Neural cell (in vitro differentiated cells): Measurements from ENCODE around the gene SNX10. TPM values are rescaled to one million over a fixed set of nuclear protein-coding genes. Genes with fewer than 3 reads are reported as not detected.

ENCODE experiments used
- H2AFZ ChIP-seq: fragments of 200-600, 300-800 bp; sonication (generic), shearing (Covaris generic); 2 replicates; pipeline ENCODE4 v1.6.0; 2014; ENCODE audit warnings: low read depth, mild to moderate bottlenecking, antibody characterized with exemption, low read length, moderate library complexity
- H3F3A ChIP-seq: fragments of 200-600 bp; shearing (Covaris generic); 2 replicates; pipeline ENCODE4 v1.6.1; 2016; ENCODE audit warnings: mild to moderate bottlenecking, moderate library complexity, mixed read lengths, antibody characterized with exemption, low read length; ENCODE audit not compliant: insufficient read depth, poor library complexity, severe bottlenecking
- H3K27ac ChIP-seq: fragments of 200-600, 300-800 bp; sonication (generic), shearing (Covaris generic); 2 replicates; pipeline ENCODE4 v1.5.1; 2014; ENCODE audit warnings: mild to moderate bottlenecking, low read length, moderate library complexity
- H3K27me3 ChIP-seq: fragments of 300-800, 200-600 bp; sonication (generic), shearing (Covaris generic); 2 replicates; pipeline ENCODE4 v1.6.0; 2014; ENCODE audit warnings: mild to moderate bottlenecking, low read depth, low read length, moderate library complexity; ENCODE audit not compliant: insufficient read depth
- H3K36me3 ChIP-seq: fragments of 300-800, 200-600 bp; sonication (generic), shearing (Covaris generic); 2 replicates; pipeline ENCODE4 v1.5.1; 2014; ENCODE audit warnings: mild to moderate bottlenecking, antibody characterized with exemption, low read length, moderate library complexity; ENCODE audit not compliant: insufficient read depth
- H3K4me2 ChIP-seq: fragments of 300-800, 200-600 bp; sonication (generic), shearing (Covaris generic); 2 replicates; pipeline ENCODE4 v1.6.0; 2014; ENCODE audit warnings: mild to moderate bottlenecking, low read length
- H3K4me3 ChIP-seq: fragments of 300-800, 200-600 bp; sonication (generic), shearing (Covaris generic); 2 replicates; pipeline ENCODE4 v1.5.1; 2014; ENCODE audit warnings: mild to moderate bottlenecking, low read length, moderate library complexity
- H3K79me2 ChIP-seq: fragments of 200-600 bp; shearing (Covaris generic); replicated peaks from 2 replicates; pipeline ENCODE4 v1.6.0; 2014; ENCODE audit warnings: mild to moderate bottlenecking, low read length, moderate library complexity; ENCODE audit not compliant: insufficient read depth
- H3K9ac ChIP-seq: fragments of 300-800, 200-600 bp; sonication (generic), shearing (Covaris generic); 2 replicates; pipeline ENCODE4 v1.6.1; 2016; ENCODE audit warnings: mild to moderate bottlenecking, low read length, mixed read lengths
- H3K9me2 ChIP-seq: fragments of 200-600 bp; shearing (Covaris generic); 2 replicates; pipeline ENCODE4 v1.6.1; 2016; ENCODE audit warnings: mild to moderate bottlenecking, low read length, mixed read lengths; ENCODE audit not compliant: insufficient read depth
- H3K9me3 ChIP-seq: fragments of 200-600, 300-800 bp; sonication (generic), shearing (Covaris generic); 2 replicates; pipeline ENCODE4 v1.6.1; 2016; ENCODE audit warnings: mild to moderate bottlenecking, mixed run types, low read length, moderate library complexity, mixed read lengths
- H4K20me1 ChIP-seq: fragments of 200-600 bp; shearing (Covaris generic); 2 replicates; pipeline ENCODE4 v1.6.1; 2016; ENCODE audit warnings: mild to moderate bottlenecking, mixed run types; ENCODE audit not compliant: insufficient read depth
- CTCF ChIP-seq: fragments of 450-650 bp; IDR thresholded peaks from 2 replicates; pipeline ENCODE4 v1.5.1; 2014; ENCODE audit warnings: antibody characterized with exemption, mild to moderate bottlenecking, moderate library complexity; ENCODE audit not compliant: poor library complexity, severe bottlenecking
- EP300 ChIP-seq: fragments of 450-650 bp; conservative IDR thresholded peaks from 2 replicates; pipeline ENCODE4 v1.6.1; 2014; ENCODE audit warnings: antibody characterized with exemption, mild to moderate bottlenecking, moderate library complexity; ENCODE audit not compliant: poor library complexity, severe bottlenecking
- EZH2 ChIP-seq: fragments of 200-600, 300-800 bp; shearing (Covaris generic), sonication (generic); IDR thresholded peaks from 2 replicates; pipeline ENCODE4 v1.6.1; 2014; ENCODE audit warnings: antibody characterized with exemption, low read length, borderline replicate concordance, mild to moderate bottlenecking; ENCODE audit not compliant: insufficient read depth, poor library complexity, severe bottlenecking
- MXI1 ChIP-seq: fragments of 450-650 bp; conservative IDR thresholded peaks from 2 replicates; pipeline ENCODE4 v1.6.1; 2014; ENCODE audit warnings: antibody characterized with exemption, mild to moderate bottlenecking; ENCODE audit not compliant: poor library complexity, severe bottlenecking
- POLR2AphosphoS5 ChIP-seq: IDR thresholded peaks from 2 replicates; pipeline ENCODE4 v1.6.1; 2012
- RAD21 ChIP-seq: fragments of 450-650 bp; conservative IDR thresholded peaks from 2 replicates; pipeline ENCODE4 v1.6.1; 2014; ENCODE audit warnings: antibody characterized with exemption, mild to moderate bottlenecking, moderate library complexity
- REST ChIP-seq: IDR thresholded peaks from 2 replicates; pipeline ENCODE4 v1.6.1; 2012; ENCODE audit warnings: borderline replicate concordance
- SMC3 ChIP-seq: fragments of 450-650 bp; conservative IDR thresholded peaks from 2 replicates; pipeline ENCODE4 v1.6.1; 2014; ENCODE audit warnings: antibody characterized with exemption, mild to moderate bottlenecking, moderate library complexity; ENCODE audit not compliant: poor library complexity
- TAF1 ChIP-seq: IDR thresholded peaks from 2 replicates; pipeline ENCODE4 v1.6.1; 2012; ENCODE audit warnings: low read depth
- polyA plus RNA-seq: library from polyadenylated mRNA; depleted of rRNA; stranded (reverse); fragments of >200 nt; gene quantifications from 2 replicates; pipeline ENCODE4 v1.2.3, GENCODE V29; 2014

Gene SNX10
- polyA plus RNA-seq, 1 donor from 2014 or later = 25.6 TPM

GRCh38 chr7:26278770-26279169, 12.9 kb upstream of the SNX10 start:
- no peak overlapping the region for H3K4me2 ChIP-seq
- H3K36me3 ChIP-seq = no peaks in the 10 kb centered on the region
- no peak overlapping the region for H3K9ac ChIP-seq
- H3K27me3 ChIP-seq = no peaks in the 10 kb centered on the region
- H3K9me3 ChIP-seq = no peaks in the 10 kb centered on the region
- H4K20me1 ChIP-seq = no peaks in the 10 kb centered on the region
- no peaks in the 10 kb centered on the region for H3K9me2 ChIP-seq
- H3K4me3 ChIP-seq = no peak overlapping the region
- no peaks in the 10 kb centered on the region for H3K79me2 ChIP-seq
- no peak overlapping the region for H3K27ac ChIP-seq
- TF ChIP-seq RAD21 = no peak
- TF ChIP-seq EP300 = no peak
- no peak overlapping the region for H2AFZ ChIP-seq
- H3F3A ChIP-seq = no peaks in the 10 kb centered on the region

- Histone ChIP-seq H3K9me3 (no peaks in the 10 kb centered on the region), H3F3A (no peaks in the 10 kb centered on the region), H3K79me2 (no peaks in the 10 kb centered on the region), H3K27me3 (no peaks in the 10 kb centered on the region), H3K9ac (no peak overlapping the region), H4K20me1 (no peaks in the 10 kb centered on the region), H3K36me3 (no peaks in the 10 kb centered on the region), H3K27ac (no peak overlapping the region), H3K4me2 (no peak overlapping the region), H3K4me3 (no peak overlapping the region), H2AFZ (no peak overlapping the region), H3K9me2 (no peaks in the 10 kb centered on the region)
- TF ChIP-seq MXI1 (no peak), CTCF (no peak), SMC3 (no peak), EZH2 (no peak), RAD21 (no peak), EP300 (no peak), TAF1 (no peak), POLR2AphosphoS5 (no peak), REST (no peak)
Observed at GRCh38 chr7:26279405-26279804, 12.3 kb upstream of the SNX10 start.

- no peaks in the 10 kb centered on the region for H3K9me3 ChIP-seq
- H3K9ac ChIP-seq = no peak overlapping the region
- TF ChIP-seq REST = no peak
- no peak for TF ChIP-seq EP300
- no peak for TF ChIP-seq POLR2AphosphoS5
- TF ChIP-seq SMC3 = no peak
- no peak for TF ChIP-seq EZH2
- no peak for TF ChIP-seq RAD21
- no peak for TF ChIP-seq CTCF
- TF ChIP-seq TAF1 = no peak
- H3K4me2 ChIP-seq = no peak overlapping the region
- no peaks in the 10 kb centered on the region for H3K27me3 ChIP-seq
- no peaks in the 10 kb centered on the region for H4K20me1 ChIP-seq
- no peak overlapping the region for H2AFZ ChIP-seq
- H3K27ac ChIP-seq = no peak overlapping the region
- no peaks in the 10 kb centered on the region for H3K36me3 ChIP-seq
- no peaks in the 10 kb centered on the region for H3K9me2 ChIP-seq
- H3K4me3 ChIP-seq = no peak overlapping the region
- no peaks in the 10 kb centered on the region for H3F3A ChIP-seq
- no peaks in the 10 kb centered on the region for H3K79me2 ChIP-seq
Observed at GRCh38 chr7:26280097-26280496, 11.6 kb upstream of the SNX10 start.
